Measurements from ENCODE around the gene NCK2. TPM values are rescaled to one million over a fixed set of nuclear protein-coding genes. Genes with fewer than 3 reads are reported as not detected.

Gene NCK2
- total and polyA plus RNA-seq, 7 donors, result 26.5 to 111 (median 40.1) TPM

GRCh38 chr2:105737980-105738657 is 6.6 kb upstream of the NCK2 start:
- Histone ChIP-seq H3K4me1 (no peaks in the 10 kb centered on the region), H3K36me3 (ENCODE audit: insufficient read depth in 1 of 2, low read depth in 1 of 2) (no peaks in the 10 kb centered on the region), H3K27ac (no peak overlapping the region), H3K4me3 (no peak overlapping the region), H3K9me3 (no peaks in the 10 kb centered on the region), H3K27me3 (ENCODE audit: insufficient read depth in 3 of 3, low read length in 2 of 3) (peaks cover 0 to 2% (median 0%) of the 10 kb centered on the region in 3 donors)
- WGBS, 3 donors, result 84 to 88% (median 87%) methylated on average over 6 of the region's 6 CpGs
- TF ChIP-seq CTCF (IDR thresholded peaks at IDR 0.05), result no peak
- DNase-seq (no peak), ATAC-seq (no peak)
- intact Hi-C loops (cut with DNase I), result no loop called here

- Histone ChIP-seq H3K27me3 (ENCODE audit: insufficient read depth in 3 of 3, low read length in 2 of 3) (peaks cover 0 to 2% (median 0%) of the 10 kb centered on the region in 3 donors), H3K4me1 (no peaks in the 10 kb centered on the region), H3K9me3 (no peaks in the 10 kb centered on the region), H3K36me3 (ENCODE audit: insufficient read depth in 1 of 2, low read depth in 1 of 2) (no peaks in the 10 kb centered on the region), H3K4me3 (no peak overlapping the region), H3K27ac (no peak overlapping the region)
- WGBS, 3 donors, result 75 to 79% (median 77%) methylated on average over 6 of the region's 6 CpGs
- ATAC-seq (no peak), DNase-seq (no peak)
- no peak for TF ChIP-seq CTCF (IDR thresholded peaks at IDR 0.05)
- intact Hi-C loops (cut with DNase I), result no loop called here
Measured at GRCh38 chr2:105738658-105739241, 6.0 kb upstream of the NCK2 start.

DNA sequence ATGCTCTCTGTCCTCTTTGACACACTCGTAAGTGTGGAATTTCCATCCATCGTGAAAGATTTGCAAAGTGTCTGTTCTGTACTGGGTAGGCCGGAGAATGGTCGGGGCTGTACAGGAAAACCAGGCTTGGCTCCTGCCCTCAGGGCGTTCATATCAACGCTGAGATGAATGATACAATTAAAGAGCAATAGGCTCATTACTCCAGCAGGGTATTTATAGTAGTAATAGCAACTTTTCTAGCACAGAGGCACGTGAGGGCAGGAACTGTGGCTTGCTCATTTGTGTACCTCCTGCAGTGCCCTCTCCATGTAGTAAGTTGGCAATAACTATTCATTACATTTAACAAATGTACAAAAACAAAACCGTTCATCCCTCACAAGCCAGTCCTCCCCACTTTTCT is 5.3 kb upstream of the NCK2 start:
- Histone ChIP-seq H3K27ac (no peak overlapping the region), H3K36me3 (ENCODE audit: insufficient read depth in 1 of 2, low read depth in 1 of 2) (no peaks in the 10 kb centered on the region), H3K4me3 (no peak overlapping the region), H3K9me3 (no peaks in the 10 kb centered on the region), H3K4me1 (no peaks in the 10 kb centered on the region), H3K27me3 (ENCODE audit: insufficient read depth in 3 of 3, low read length in 2 of 3) (peaks cover 0 to 2% (median 0%) of the 10 kb centered on the region in 3 donors)
- DNase-seq (no peak), ATAC-seq (no peak)
- 82 to 87% (median 85%) methylated on average over 8 of the region's 8 CpGs for WGBS, 3 donors
- TF ChIP-seq CTCF (IDR thresholded peaks at IDR 0.05), result no peak
- intact Hi-C loops (cut with DNase I), result no loop called here

- WGBS, 3 donors, result 63 to 74% (median 67%) methylated on average over 7 of the region's 7 CpGs
- intact Hi-C loops (cut with DNase I), result loop anchor here in 1 of 2 donors (10.0 kb wide), 3 partner anchors 165 to 365 kb away; no protein-coding TSS in a partner anchor
- no peak overlapping the region for H3K4me3 ChIP-seq
- H3K9me3 ChIP-seq, result no peaks in the 10 kb centered on the region
- no peak for TF ChIP-seq CTCF (IDR thresholded peaks at IDR 0.05)
- H3K27me3 ChIP-seq (ENCODE audit: insufficient read depth in 3 of 3, low read length in 2 of 3), result peaks cover 0 to 2% (median 0%) of the 10 kb centered on the region in 3 donors
- no peak for DNase-seq
- no peaks in the 10 kb centered on the region for H3K36me3 ChIP-seq (ENCODE audit: insufficient read depth in 1 of 2, low read depth in 1 of 2)
- H3K27ac ChIP-seq, result no peak overlapping the region
- no peak for ATAC-seq
- H3K4me1 ChIP-seq, result no peaks in the 10 kb centered on the region
Measured at GRCh38 chr2:105739944-105740530, 4.7 kb upstream of the NCK2 start.

Data from psoas muscle (tissue), 8 donors.